ENCODE results near the gene ZNF280A. TPM values are rescaled to one million over a fixed set of nuclear protein-coding genes. Genes with fewer than 3 reads are reported as not detected.

Gene ZNF280A
- total RNA-seq, 3 donors from 2014 or later (not counting 1 experiment from before 2014, with no cell fraction given), result not detected

DNA sequence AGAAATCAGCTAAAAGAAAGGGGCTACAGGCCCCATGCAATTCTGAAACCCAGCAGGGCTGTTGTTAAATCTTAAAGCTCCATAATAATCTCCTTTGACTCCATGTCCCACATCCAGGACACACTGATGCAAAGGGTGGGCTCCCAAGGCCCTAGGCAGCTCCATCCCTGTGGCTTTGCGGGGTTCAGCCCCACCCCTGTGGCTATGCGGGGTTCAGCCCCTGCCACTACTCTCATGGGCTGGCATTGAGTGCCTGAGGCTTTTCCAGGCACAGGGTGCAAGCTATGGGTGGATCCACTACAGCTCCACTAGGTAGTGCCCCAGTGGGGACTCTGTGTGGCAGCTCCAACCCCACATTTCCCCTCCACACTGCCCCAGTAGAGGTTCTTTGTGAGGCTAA lies 8.7 kb upstream of the ZNF280A start:
- Histone ChIP-seq H3K27me3 (ENCODE audit: control insufficient read depth, insufficient read depth, low read length) (no peaks in the 10 kb centered on the region), H3K4me3 (ENCODE audit: low read length) (no peak overlapping the region), H3K36me3 (ENCODE audit: control insufficient read depth, insufficient read depth, low read length) (no peaks in the 10 kb centered on the region), H3K9me3 (ENCODE audit: control insufficient read depth, insufficient read depth, low read length) (no peaks in the 10 kb centered on the region), H3K27ac (ENCODE audit: low read length) (no peak overlapping the region), H3K4me1 (ENCODE audit: control insufficient read depth, insufficient read depth, low read length) (no peaks in the 10 kb centered on the region)
- DNase-seq (no peak), ATAC-seq (no peak)
- peaks cover 0 to 6% of the 10 kb centered on the region in 2 donors for H3K27me3 Mint-ChIP-seq (ENCODE audit: low read depth in 2 of 2)
- no peak overlapping the region for H3K4me3 Mint-ChIP-seq
- no peak overlapping the region for H3K27ac Mint-ChIP-seq
- TF ChIP-seq, protein P1, sequence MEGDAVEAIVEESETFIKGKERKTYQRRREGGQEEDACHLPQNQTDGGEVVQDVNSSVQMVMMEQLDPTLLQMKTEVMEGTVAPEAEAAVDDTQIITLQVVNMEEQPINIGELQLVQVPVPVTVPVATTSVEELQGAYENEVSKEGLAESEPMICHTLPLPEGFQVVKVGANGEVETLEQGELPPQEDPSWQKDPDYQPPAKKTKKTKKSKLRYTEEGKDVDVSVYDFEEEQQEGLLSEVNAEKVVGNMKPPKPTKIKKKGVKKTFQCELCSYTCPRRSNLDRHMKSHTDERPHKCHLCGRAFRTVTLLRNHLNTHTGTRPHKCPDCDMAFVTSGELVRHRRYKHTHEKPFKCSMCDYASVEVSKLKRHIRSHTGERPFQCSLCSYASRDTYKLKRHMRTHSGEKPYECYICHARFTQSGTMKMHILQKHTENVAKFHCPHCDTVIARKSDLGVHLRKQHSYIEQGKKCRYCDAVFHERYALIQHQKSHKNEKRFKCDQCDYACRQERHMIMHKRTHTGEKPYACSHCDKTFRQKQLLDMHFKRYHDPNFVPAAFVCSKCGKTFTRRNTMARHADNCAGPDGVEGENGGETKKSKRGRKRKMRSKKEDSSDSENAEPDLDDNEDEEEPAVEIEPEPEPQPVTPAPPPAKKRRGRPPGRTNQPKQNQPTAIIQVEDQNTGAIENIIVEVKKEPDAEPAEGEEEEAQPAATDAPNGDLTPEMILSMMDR (IDR thresholded peaks at IDR 0.05), result no peak
- no peaks in the 10 kb centered on the region for H3K4me1 Mint-ChIP-seq
- intact Hi-C loops (cut with micrococcal nuclease), result no loop called here
- no peaks in the 10 kb centered on the region for H3K9me3 Mint-ChIP-seq
- WGBS (ENCODE audit: insufficient coverage), result 95% methylated on average over 2 of the region's 2 CpGs
- no peaks in the 10 kb centered on the region for H3K36me3 Mint-ChIP-seq

DNA sequence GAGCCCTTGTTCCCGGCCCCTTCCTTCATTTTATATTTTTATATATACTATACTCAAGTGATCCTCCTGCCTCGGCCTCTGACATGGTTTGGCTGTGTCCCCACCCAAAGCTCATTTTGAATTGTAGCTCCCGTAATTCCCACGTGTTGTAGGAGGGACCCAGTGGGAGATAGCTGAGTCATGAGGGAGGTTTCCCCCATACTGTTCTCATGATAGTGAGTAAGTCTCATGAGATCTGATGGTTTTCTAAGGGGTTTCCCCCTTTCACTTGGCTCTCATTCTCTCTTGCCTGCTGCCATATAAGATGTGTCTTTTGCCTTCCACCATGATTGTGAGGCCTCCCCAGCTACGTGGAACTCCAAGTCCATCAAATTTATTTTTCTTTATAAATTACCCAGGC lies 7.2 kb upstream of the ZNF280A start:
- Histone ChIP-seq H3K36me3 (ENCODE audit: control insufficient read depth, insufficient read depth, low read length) (no peaks in the 10 kb centered on the region), H3K4me1 (ENCODE audit: control insufficient read depth, insufficient read depth, low read length) (no peaks in the 10 kb centered on the region), H3K27ac (ENCODE audit: low read length) (no peak overlapping the region), H3K27me3 (ENCODE audit: control insufficient read depth, insufficient read depth, low read length) (no peaks in the 10 kb centered on the region), H3K9me3 (ENCODE audit: control insufficient read depth, insufficient read depth, low read length) (no peaks in the 10 kb centered on the region), H3K4me3 (ENCODE audit: low read length) (no peak overlapping the region)
- ATAC-seq, result no peak
- TF ChIP-seq, protein P1 (IDR thresholded peaks at IDR 0.05), result no peak
- Mint-ChIP-seq H3K36me3 (no peaks in the 10 kb centered on the region), H3K27ac (no peak overlapping the region), H3K4me1 (no peaks in the 10 kb centered on the region), H3K9me3 (no peaks in the 10 kb centered on the region), H3K4me3 (no peak overlapping the region), H3K27me3 (ENCODE audit: low read depth in 2 of 2) (peaks cover 0 to 12% of the 10 kb centered on the region in 2 donors)
- WGBS (ENCODE audit: insufficient coverage), result 81% methylated on average over 3 of the region's 5 CpGs
- intact Hi-C loops (cut with micrococcal nuclease), result no loop called here
- DNase-seq, result no peak

DNA sequence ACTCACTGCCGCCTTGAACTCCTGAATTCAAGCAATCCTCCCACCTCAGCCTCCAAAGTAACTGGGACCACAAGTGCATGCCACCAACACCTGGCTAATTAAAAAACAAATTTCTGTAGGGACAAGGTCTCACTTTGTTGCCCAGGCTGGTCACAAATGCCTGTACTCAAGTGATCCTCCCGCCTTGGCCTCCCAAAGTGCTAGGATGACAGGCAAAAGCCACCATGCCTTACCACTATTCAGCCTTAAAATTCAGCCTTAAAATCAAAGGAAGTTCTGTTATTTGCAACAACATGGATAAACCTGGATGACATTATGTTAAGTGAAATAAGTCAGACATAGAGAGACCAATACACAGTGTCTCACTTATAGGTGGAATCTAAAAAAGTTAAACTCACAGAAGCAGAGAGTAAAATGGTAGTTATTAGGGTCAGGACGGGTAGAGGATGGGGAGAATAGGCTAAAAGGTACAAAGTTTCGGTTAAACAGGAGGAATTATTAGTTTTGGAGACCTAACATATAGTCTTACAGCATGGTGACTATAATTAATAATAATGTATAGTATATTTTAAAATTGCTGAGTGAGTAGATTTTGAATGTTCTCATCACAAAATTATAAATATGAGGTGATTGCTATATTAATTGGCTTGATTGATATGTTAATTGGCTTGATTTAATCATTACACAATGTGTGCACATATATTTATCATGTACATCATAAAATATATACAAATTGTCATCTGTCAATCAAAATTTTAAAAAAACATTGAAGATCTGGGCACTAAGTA lies 6.2 kb upstream of the ZNF280A start:
- no peak overlapping the region for H3K4me3 Mint-ChIP-seq
- Histone ChIP-seq H3K36me3 (ENCODE audit: control insufficient read depth, insufficient read depth, low read length) (no peaks in the 10 kb centered on the region), H3K4me1 (ENCODE audit: control insufficient read depth, insufficient read depth, low read length) (no peaks in the 10 kb centered on the region), H3K9me3 (ENCODE audit: control insufficient read depth, insufficient read depth, low read length) (no peaks in the 10 kb centered on the region), H3K4me3 (ENCODE audit: low read length) (no peak overlapping the region), H3K27me3 (ENCODE audit: control insufficient read depth, insufficient read depth, low read length) (no peaks in the 10 kb centered on the region), H3K27ac (ENCODE audit: low read length) (no peak overlapping the region)
- DNase-seq (no peak), ATAC-seq (no peak)
- intact Hi-C loops (cut with micrococcal nuclease), result no loop called here
- H3K4me1 Mint-ChIP-seq, result no peaks in the 10 kb centered on the region
- peaks cover 0 to 12% of the 10 kb centered on the region in 2 donors for H3K27me3 Mint-ChIP-seq (ENCODE audit: low read depth in 2 of 2)
- TF ChIP-seq, protein P1 (IDR thresholded peaks at IDR 0.05), result no peak
- H3K9me3 Mint-ChIP-seq, result no peaks in the 10 kb centered on the region
- no peaks in the 10 kb centered on the region for H3K36me3 Mint-ChIP-seq
- WGBS (ENCODE audit: insufficient coverage), result 89% methylated on average over 4 of the region's 4 CpGs
- no peak overlapping the region for H3K27ac Mint-ChIP-seq

DNA sequence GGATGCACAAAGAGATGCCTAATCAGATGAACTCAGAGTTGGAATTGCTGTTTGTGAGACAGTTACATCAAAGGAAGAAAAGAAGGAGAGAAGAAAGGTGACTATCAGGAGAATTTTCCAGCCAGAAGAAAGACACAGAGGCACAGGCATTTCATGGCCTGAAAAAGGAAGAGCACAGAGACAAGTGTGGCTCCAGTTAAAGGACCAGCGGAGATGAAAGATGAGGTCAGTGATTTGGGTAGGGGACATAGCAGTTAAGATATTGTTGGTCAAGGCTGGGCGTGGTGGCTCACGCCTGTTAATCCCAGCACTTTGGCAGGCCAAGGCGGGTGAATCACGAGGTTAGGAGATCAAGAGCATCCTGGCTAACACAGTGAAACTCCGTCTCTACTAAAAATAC lies 3.4 kb upstream of the ZNF280A start:
- Histone ChIP-seq H3K4me3 (ENCODE audit: low read length) (no peak overlapping the region), H3K27me3 (ENCODE audit: control insufficient read depth, insufficient read depth, low read length) (no peaks in the 10 kb centered on the region), H3K36me3 (ENCODE audit: control insufficient read depth, insufficient read depth, low read length) (no peaks in the 10 kb centered on the region), H3K9me3 (ENCODE audit: control insufficient read depth, insufficient read depth, low read length) (no peaks in the 10 kb centered on the region), H3K4me1 (ENCODE audit: control insufficient read depth, insufficient read depth, low read length) (no peaks in the 10 kb centered on the region), H3K27ac (ENCODE audit: low read length) (no peak overlapping the region)
- intact Hi-C loops (cut with micrococcal nuclease), result no loop called here
- Mint-ChIP-seq H3K9me3 (no peaks in the 10 kb centered on the region), H3K4me1 (no peaks in the 10 kb centered on the region), H3K4me3 (no peak overlapping the region), H3K27ac (no peak overlapping the region), H3K36me3 (no peaks in the 10 kb centered on the region), H3K27me3 (ENCODE audit: low read depth in 2 of 2) (peaks cover 0 to 12% of the 10 kb centered on the region in 2 donors)
- 89% methylated on average over 6 of the region's 6 CpGs for WGBS (ENCODE audit: insufficient coverage)
- no peak for ATAC-seq
- DNase-seq, result no peak
- TF ChIP-seq, protein P1 (IDR thresholded peaks at IDR 0.05), result no peak
